Activated CD8-positive, alpha-beta T cell treated with anti-CD3 and anti-CD28 coated beads for 36 hours (primary cell): Measurements from ENCODE around the gene MRTFB. TPM values are rescaled to one million over a fixed set of nuclear protein-coding genes. Genes with fewer than 3 reads are reported as not detected.

ENCODE experiments used
- ATAC-seq: fragments of 200-7000 bp; cut with Tn5 transposase; one replicate; pipeline ENCODE4 v1.10.0; 2021; ENCODE audit warnings: mild to moderate bottlenecking, moderate library complexity
- CTCF ChIA-PET: fragments of 350-600 bp; sonication (Branson Sonifier 250); formaldehyde crosslinking; loops from one replicate; lab custom pipeline; 2021; ENCODE audit warnings: antibody characterized with exemption; lab: Charles Lee
- POLR2A ChIA-PET: fragments of 350-600 bp; sonication (Branson Sonifier 250); formaldehyde crosslinking; loops from one replicate; lab custom pipeline; 2021; ENCODE audit warnings: antibody characterized with exemption; lab: Charles Lee
- DNase-seq: peaks from one replicate; pipeline ENCODE4 v3.0.0-alpha.2; 2020
- H3K27ac Mint-ChIP-seq: one replicate; pipeline ENCODE4 v1.8.0; 2021; ENCODE audit warnings: mild to moderate bottlenecking, mixed read lengths
- H3K27me3 Mint-ChIP-seq: one replicate; pipeline ENCODE4 v1.8.0; 2021; ENCODE audit warnings: mixed read lengths
- H3K36me3 Mint-ChIP-seq: one replicate; pipeline ENCODE4 v1.8.0; 2021; ENCODE audit warnings: low read depth, mixed read lengths
- H3K4me1 Mint-ChIP-seq: one replicate; pipeline ENCODE4 v1.8.0; 2021; ENCODE audit warnings: low read depth, mixed read lengths
- H3K4me3 Mint-ChIP-seq: one replicate; pipeline ENCODE4 v1.8.0; 2021; ENCODE audit warnings: mild to moderate bottlenecking, moderate library complexity, mixed read lengths
- H3K9me3 Mint-ChIP-seq: one replicate; pipeline ENCODE4 v1.8.0; 2021; ENCODE audit warnings: mixed read lengths
- intact Hi-C: fragments of 100-400 bp; cut with micrococcal nuclease; formaldehyde crosslinking; loops from one replicate; pipeline ENCODE4 v1.10.0; 2022
- total RNA-seq, 2 experiments: library from RNA; stranded (reverse); gene quantifications; one replicate each; pipeline ENCODE4 v1.2.3, GENCODE V29; 2021
- TF ChIP-seq, protein P1 (sequence below): fragments of 200-600 bp; IDR thresholded peaks from one replicate; pipeline ENCODE4 v1.8.0; 2022; ENCODE audit warnings: antibody characterized with exemption, mild to moderate bottlenecking

The MRTFB gene
- total RNA-seq, 2 experiments from 2014 or later: 10.3 to 12.0 TPM

DNA sequence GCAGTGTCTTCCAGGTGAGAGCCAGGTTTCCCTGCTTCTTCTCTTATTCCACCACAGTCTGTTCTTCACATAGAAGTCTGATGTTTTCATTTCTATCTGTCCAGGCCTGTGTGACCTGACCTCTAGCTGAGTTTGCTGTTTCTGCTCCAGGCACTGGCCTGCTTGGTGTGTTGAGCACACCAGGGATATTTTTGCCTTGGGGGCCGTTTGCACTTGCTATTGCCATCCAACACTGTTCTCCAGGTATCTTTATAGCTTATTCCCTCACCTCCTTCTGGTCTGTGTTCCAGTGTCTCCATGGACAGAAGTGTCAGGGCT is 41.4 kb downstream of the MRTFB start:
- intact Hi-C loops: no loop called here
- ChIA-PET POLR2A (interaction anchor here (0.6 kb wide), 1 partner anchor 39 kb away, joined by 3 read pairs; no protein-coding TSS in a partner anchor), CTCF (interaction anchor here (1.3 to 1.4 kb wide), 2 partner anchors 14 to 193 kb away, joined by 4 to 5 read pairs; partner anchors contain the start of gene ERCC4)
- Mint-ChIP-seq H3K27me3 (no peaks in the 10 kb centered on the region), H3K36me3 (no peaks in the 10 kb centered on the region), H3K9me3 (no peaks in the 10 kb centered on the region), H3K27ac (no peak overlapping the region), H3K4me3 (no peak overlapping the region), H3K4me1 (peaks cover 30% of the 10 kb centered on the region)
- no peak for DNase-seq
- no peak for ATAC-seq
- TF ChIP-seq, protein P1, sequence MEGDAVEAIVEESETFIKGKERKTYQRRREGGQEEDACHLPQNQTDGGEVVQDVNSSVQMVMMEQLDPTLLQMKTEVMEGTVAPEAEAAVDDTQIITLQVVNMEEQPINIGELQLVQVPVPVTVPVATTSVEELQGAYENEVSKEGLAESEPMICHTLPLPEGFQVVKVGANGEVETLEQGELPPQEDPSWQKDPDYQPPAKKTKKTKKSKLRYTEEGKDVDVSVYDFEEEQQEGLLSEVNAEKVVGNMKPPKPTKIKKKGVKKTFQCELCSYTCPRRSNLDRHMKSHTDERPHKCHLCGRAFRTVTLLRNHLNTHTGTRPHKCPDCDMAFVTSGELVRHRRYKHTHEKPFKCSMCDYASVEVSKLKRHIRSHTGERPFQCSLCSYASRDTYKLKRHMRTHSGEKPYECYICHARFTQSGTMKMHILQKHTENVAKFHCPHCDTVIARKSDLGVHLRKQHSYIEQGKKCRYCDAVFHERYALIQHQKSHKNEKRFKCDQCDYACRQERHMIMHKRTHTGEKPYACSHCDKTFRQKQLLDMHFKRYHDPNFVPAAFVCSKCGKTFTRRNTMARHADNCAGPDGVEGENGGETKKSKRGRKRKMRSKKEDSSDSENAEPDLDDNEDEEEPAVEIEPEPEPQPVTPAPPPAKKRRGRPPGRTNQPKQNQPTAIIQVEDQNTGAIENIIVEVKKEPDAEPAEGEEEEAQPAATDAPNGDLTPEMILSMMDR: no peak

DNA sequence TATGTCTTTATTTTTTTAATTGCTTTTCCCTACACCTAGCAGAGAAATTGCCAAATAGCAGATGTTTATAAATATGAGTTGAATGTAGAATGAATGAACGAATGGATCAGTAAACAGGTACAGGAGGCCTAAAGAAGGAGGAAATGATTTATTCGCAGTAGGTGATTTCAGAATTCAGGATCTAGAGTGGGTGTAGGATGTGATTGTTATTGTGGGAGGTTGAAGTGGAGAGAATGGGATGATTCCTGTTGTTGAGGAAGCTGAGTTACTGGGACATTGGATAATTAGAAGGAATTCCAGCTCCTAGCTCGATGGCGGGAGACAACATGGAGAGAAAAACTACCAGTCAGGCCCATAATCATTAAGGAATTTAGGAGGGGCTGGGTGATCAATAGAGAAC is 42.2 kb downstream of the MRTFB start:
- peaks cover 28% of the 10 kb centered on the region for H3K4me1 Mint-ChIP-seq
- intact Hi-C loops: no loop called here
- ChIA-PET POLR2A (no interaction called here), CTCF (no interaction called here)
- no peak overlapping the region for H3K27ac Mint-ChIP-seq
- no peaks in the 10 kb centered on the region for H3K36me3 Mint-ChIP-seq
- ATAC-seq (no peak), DNase-seq (no peak)
- no peaks in the 10 kb centered on the region for H3K27me3 Mint-ChIP-seq
- no peak overlapping the region for H3K4me3 Mint-ChIP-seq
- no peaks in the 10 kb centered on the region for H3K9me3 Mint-ChIP-seq
- TF ChIP-seq, protein P1: no peak

DNA sequence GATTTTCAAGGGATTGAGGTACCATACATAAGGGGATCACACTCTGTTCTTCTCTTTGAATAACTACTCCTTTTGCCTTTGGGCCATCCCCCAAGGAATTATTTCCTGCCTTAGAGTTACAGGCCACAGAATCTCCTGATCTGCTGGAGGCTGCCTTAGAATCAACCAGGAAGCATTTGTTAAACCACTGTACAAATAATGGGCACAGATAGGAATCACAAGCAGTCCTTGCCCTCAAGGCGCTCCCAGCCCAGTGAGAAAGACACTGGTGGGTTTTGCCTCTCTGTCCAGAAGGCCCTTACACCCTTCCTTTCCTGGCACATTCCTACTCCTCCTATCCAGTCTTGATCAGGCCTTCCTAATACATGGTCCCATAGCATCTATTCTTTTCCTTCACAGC is 45.9 kb downstream of the MRTFB start:
- CTCF ChIA-PET: interaction anchor here (1.0 kb wide), 1 partner anchor 110 kb away, joined by 3 read pairs; no protein-coding TSS in a partner anchor
- intact Hi-C loops: no loop called here
- H3K4me1 Mint-ChIP-seq: peaks cover 15% of the 10 kb centered on the region
- ATAC-seq (no peak), DNase-seq (no peak)
- no peak overlapping the region for H3K4me3 Mint-ChIP-seq
- no peaks in the 10 kb centered on the region for H3K9me3 Mint-ChIP-seq
- peaks cover 4% of the 10 kb centered on the region for H3K36me3 Mint-ChIP-seq
- no peak overlapping the region for H3K27ac Mint-ChIP-seq
- TF ChIP-seq, protein P1: no peak
- POLR2A ChIA-PET: interaction anchor here (1.2 kb wide), 1 partner anchor 11 kb away, joined by 3 read pairs; no protein-coding TSS in a partner anchor
- H3K27me3 Mint-ChIP-seq: no peaks in the 10 kb centered on the region

GRCh38 chr16:14119799-14120198 is 48.7 kb downstream of the MRTFB start:
- no peak overlapping the region for H3K27ac Mint-ChIP-seq
- TF ChIP-seq, protein P1: no peak
- CTCF ChIA-PET: no interaction called here
- H3K27me3 Mint-ChIP-seq: no peaks in the 10 kb centered on the region
- intact Hi-C loops: no loop called here
- DNase-seq (no peak), ATAC-seq (no peak)
- no peaks in the 10 kb centered on the region for H3K9me3 Mint-ChIP-seq
- H3K4me3 Mint-ChIP-seq: no peak overlapping the region
- H3K36me3 Mint-ChIP-seq: peaks cover 6% of the 10 kb centered on the region
- peaks cover 9% of the 10 kb centered on the region for H3K4me1 Mint-ChIP-seq
- POLR2A ChIA-PET: no interaction called here

- ATAC-seq (no peak), DNase-seq (no peak)
- peaks cover 6% of the 10 kb centered on the region for H3K36me3 Mint-ChIP-seq
- no peak overlapping the region for H3K27ac Mint-ChIP-seq
- TF ChIP-seq, protein P1: no peak
- POLR2A ChIA-PET: no interaction called here
- CTCF ChIA-PET: no interaction called here
- no peaks in the 10 kb centered on the region for H3K9me3 Mint-ChIP-seq
- peaks cover 11% of the 10 kb centered on the region for H3K4me1 Mint-ChIP-seq
- intact Hi-C loops: no loop called here
- no peak overlapping the region for H3K4me3 Mint-ChIP-seq
- H3K27me3 Mint-ChIP-seq: no peaks in the 10 kb centered on the region
Observed at GRCh38 chr16:14120335-14120734, 49.2 kb downstream of the MRTFB start.
